ENCODE data around the gene CEBPE. TPM values are rescaled to one million over a fixed set of nuclear protein-coding genes. Genes with fewer than 3 reads are reported as not detected.

The CEBPE gene
- total RNA-seq, 6 experiments from 2014 or later: 0.13 to 0.18 TPM; not detected in 4

DNA sequence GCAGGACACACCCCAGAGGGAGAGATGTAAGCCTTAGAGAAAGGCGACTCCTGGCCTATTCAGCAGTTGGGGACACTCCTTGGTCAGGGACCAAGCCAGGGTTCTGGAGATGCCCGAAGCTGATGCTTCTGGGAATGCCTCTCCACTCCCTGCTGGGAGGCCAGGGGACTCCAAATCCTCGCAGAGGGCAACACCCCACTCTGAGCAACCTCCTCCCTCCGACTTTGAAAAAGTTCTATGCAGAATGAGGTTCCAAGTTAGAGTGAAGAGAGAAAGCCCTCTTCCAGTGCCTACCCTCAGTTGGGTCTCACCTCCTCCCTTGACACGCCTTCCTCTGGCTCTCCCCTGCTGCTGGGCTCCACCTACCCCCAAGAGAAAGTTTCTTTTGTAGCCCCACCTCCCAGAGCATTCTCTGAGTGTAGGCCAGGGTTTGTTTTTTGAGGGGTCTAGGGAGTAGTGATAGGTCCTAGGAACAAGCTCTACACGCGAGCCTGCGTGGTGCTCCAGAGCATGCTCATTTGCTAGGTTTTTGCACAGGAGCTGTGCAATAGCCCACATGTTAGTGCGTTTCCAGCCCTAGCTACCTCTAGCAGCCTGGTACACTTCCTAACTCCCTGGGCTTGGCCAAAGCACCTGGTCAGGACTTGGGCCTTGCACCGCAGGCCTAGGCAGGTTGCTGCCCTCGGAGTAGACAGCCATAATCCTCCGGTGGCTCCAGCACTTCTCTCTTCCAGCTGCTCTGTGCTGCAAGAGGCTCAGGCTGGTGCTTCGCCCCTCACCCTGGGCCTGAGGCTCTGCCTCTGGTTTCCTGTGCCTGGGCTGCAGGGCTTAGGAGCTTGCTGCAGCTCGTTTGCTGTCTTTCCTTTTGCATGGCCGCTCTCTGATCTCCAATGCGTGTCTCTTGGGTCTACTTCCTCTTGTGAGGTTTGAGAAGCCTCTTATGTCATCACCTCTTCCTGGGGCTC lies 590 bp upstream of the CEBPE start:
- DNase-seq (no peak), ATAC-seq (no peak)
- H3K4me3 ChIP-seq: no peak overlapping the region
- WGBS (ENCODE audit: insufficient coverage, low coverage, low lambda C conversion rate, missing lambda C conversion rate): 50% methylated on average over 8 of the region's 16 CpGs
- TF ChIP-seq POLR2A (IDR thresholded peaks at IDR 0.05): no peak
- TF ChIP-seq, protein P1, sequence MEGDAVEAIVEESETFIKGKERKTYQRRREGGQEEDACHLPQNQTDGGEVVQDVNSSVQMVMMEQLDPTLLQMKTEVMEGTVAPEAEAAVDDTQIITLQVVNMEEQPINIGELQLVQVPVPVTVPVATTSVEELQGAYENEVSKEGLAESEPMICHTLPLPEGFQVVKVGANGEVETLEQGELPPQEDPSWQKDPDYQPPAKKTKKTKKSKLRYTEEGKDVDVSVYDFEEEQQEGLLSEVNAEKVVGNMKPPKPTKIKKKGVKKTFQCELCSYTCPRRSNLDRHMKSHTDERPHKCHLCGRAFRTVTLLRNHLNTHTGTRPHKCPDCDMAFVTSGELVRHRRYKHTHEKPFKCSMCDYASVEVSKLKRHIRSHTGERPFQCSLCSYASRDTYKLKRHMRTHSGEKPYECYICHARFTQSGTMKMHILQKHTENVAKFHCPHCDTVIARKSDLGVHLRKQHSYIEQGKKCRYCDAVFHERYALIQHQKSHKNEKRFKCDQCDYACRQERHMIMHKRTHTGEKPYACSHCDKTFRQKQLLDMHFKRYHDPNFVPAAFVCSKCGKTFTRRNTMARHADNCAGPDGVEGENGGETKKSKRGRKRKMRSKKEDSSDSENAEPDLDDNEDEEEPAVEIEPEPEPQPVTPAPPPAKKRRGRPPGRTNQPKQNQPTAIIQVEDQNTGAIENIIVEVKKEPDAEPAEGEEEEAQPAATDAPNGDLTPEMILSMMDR (IDR thresholded peaks at IDR 0.05): no peak
- H3K27me3 ChIP-seq: no peaks in the 10 kb centered on the region
- no peak overlapping the region for H3K27ac ChIP-seq
- no peaks in the 10 kb centered on the region for H3K36me3 ChIP-seq
- intact Hi-C loops (cut with DNase I): loop anchor here in 1 of 2 donors (5.0 to 10.0 kb wide), 2 partner anchors 68 to 265 kb away; no protein-coding TSS in a partner anchor
- no peaks in the 10 kb centered on the region for H3K4me1 ChIP-seq
- H3K9me3 ChIP-seq: no peaks in the 10 kb centered on the region

DNA sequence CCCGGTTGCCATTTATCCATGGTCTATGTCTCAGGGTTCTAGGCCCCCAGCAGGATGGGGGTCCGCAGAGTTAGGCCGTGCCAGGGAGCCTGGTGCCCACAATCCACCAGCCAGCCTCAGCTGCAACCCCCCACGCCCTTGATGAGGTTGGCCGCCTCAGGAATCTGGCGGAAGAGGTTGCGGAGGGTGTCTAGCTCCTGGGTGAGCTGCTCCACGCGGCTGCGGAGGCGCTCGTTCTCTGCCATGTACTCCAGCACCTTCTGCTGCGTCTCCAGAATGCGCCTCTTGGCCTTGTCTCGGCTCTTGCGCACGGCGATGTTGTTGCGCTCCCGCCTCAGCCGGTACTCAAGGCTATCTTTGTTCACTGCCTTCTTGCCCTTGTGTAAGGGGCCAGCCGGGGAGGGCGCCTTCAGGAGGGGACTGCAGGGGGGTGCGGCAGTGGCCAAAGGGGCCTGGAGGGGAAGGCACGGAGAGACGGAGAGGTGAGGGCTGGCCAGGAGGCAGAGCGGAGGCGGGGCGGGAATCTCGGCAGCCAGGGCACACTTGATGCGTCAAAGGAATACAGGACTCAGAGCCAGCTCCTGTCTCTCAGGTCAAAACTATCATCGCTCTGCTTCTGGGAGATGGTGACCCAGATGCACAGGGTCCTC lies 1.6 kb downstream of the CEBPE start:
- no peak overlapping the region for H3K27ac ChIP-seq

DNA sequence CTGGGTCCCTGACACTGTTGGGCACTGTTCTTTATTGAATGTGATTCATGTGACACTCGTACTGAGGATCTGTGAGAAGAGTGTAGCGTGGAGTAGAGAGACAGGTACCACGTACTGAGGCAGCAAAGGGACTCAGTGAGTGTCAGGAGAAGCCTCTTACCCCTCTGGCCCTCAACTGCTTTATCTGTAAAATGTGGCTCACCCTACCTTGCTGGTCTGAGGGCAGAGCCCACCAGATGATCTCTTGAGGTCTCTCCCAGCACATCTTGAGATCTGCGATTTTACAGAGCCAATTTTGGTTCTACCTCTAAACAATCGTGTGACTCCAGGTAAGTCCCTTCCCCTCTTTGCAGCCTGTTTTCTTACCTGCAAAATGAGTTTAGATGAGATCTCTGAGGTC lies 3.1 kb downstream of the CEBPE start:
- ATAC-seq (no peak), DNase-seq (no peak)
- H3K27me3 ChIP-seq: no peaks in the 10 kb centered on the region
- TF ChIP-seq, protein P1 (IDR thresholded peaks at IDR 0.05): no peak
- TF ChIP-seq POLR2A (IDR thresholded peaks at IDR 0.05): no peak
- intact Hi-C loops (cut with DNase I): loop anchor here in 1 of 2 donors (5.0 kb wide), 1 partner anchor 71 kb away; no protein-coding TSS in a partner anchor
- no peaks in the 10 kb centered on the region for H3K36me3 ChIP-seq
- 71% methylated on average over 5 of the region's 5 CpGs for WGBS (ENCODE audit: insufficient coverage, low coverage, low lambda C conversion rate, missing lambda C conversion rate)
- no peaks in the 10 kb centered on the region for H3K4me1 ChIP-seq
- H3K27ac ChIP-seq: no peak overlapping the region
- H3K9me3 ChIP-seq: no peaks in the 10 kb centered on the region
- H3K4me3 ChIP-seq: no peak overlapping the region

More for the DNA sequence above, 1.6 kb downstream of the CEBPE start:
- 58% methylated on average over 5 of the region's 32 CpGs for WGBS (ENCODE audit: insufficient coverage, low coverage, low lambda C conversion rate, missing lambda C conversion rate)
- intact Hi-C loops (cut with DNase I): loop anchor here in 1 of 2 donors (5.0 kb wide), 1 partner anchor 70 kb away; no protein-coding TSS in a partner anchor
- ATAC-seq (no peak), DNase-seq (no peak)
- Histone ChIP-seq H3K4me3 (no peak overlapping the region), H3K4me1 (no peaks in the 10 kb centered on the region), H3K36me3 (no peaks in the 10 kb centered on the region), H3K9me3 (no peaks in the 10 kb centered on the region), H3K27me3 (no peaks in the 10 kb centered on the region)
- no peak for TF ChIP-seq POLR2A (IDR thresholded peaks at IDR 0.05)
- TF ChIP-seq, protein P1 (IDR thresholded peaks at IDR 0.05): no peak

DNA sequence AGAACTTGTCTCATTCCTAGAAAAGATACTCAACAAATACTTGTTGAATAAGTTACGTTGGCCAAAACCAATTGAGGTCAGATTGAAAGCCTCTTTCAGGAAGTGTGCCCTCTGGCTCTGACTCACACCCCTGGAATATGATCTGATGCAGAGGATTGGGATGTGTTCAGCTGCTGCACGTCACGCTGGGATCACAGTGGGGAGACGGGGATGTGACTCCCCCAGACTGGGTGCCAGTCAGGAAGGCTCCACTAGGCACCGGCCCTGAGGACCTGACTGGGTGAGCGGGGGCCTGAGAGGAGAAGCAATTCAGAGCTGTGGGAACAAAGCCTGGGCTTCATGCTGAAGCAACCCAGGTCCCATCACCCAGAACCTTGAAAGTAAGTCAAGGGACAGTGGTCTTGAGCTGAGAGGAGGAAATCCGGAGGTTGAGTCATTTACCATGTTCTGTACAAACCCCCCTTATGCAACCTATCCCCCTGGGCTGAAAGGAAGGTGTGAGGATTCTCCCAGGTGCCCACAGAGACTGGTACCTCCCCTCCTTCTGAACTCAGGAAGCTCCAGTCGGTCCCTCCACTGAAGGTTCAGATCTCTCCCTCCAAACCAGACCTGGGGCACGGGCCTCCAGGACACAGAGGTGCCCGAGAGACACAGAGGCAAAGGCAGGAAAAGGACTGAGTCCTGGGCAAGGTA lies 3.9 kb downstream of the CEBPE start:
- ATAC-seq (peak in 1 of 4 donors; percentile 57), DNase-seq (no peak)
- H3K27me3 ChIP-seq: no peaks in the 10 kb centered on the region
- H3K4me3 ChIP-seq: no peak overlapping the region
- H3K9me3 ChIP-seq: no peaks in the 10 kb centered on the region
- no peak overlapping the region for H3K27ac ChIP-seq
- WGBS (ENCODE audit: insufficient coverage, low coverage, low lambda C conversion rate, missing lambda C conversion rate): 48% methylated on average over 8 of the region's 10 CpGs
- intact Hi-C loops (cut with DNase I): loop anchor here in 1 of 2 donors (5.0 kb wide), 1 partner anchor 72 kb away; no protein-coding TSS in a partner anchor
- H3K36me3 ChIP-seq: no peaks in the 10 kb centered on the region
- H3K4me1 ChIP-seq: no peaks in the 10 kb centered on the region
- TF ChIP-seq, protein P1 (IDR thresholded peaks at IDR 0.05): no peak
- no peak for TF ChIP-seq POLR2A (IDR thresholded peaks at IDR 0.05)

All from right lobe of liver (tissue), 6 donors.